Astrocyte (in vitro differentiated cells and primary cell): Measurements from ENCODE around the gene EEF2KMT.
"Not testable (repeated sequence)": the region's sequence is repeated elsewhere in the genome, so short reads cannot be mapped to it uniquely, and the experiment has no call there.

Experiments
- CTCF ChIP-seq: IDR thresholded peaks from 2 replicates; pipeline ENCODE4 v1.5.1; 2011; ENCODE audit warnings: low read depth, mild to moderate bottlenecking, inconsistent platforms, low read length, moderate library complexity; ENCODE audit not compliant: insufficient read depth
- EZH2 ChIP-seq: IDR thresholded peaks from 2 replicates; pipeline ENCODE4 v1.6.1; 2012; ENCODE audit warnings: mild to moderate bottlenecking, low read length, inconsistent platforms; ENCODE audit not compliant: insufficient read depth

GRCh38 chr16:5088936-5089335 is 8.7 kb downstream of the EEF2KMT start:
- TF ChIP-seq CTCF, EZH2: not testable (repeated sequence)
